ENCODE data around the gene CNP. TPM values are rescaled to one million over a fixed set of nuclear protein-coding genes. Genes with fewer than 3 reads are reported as not detected.

Gene CNP
- total RNA-seq, 1 experiment from 2014 or later, result 78.5 TPM

DNA sequence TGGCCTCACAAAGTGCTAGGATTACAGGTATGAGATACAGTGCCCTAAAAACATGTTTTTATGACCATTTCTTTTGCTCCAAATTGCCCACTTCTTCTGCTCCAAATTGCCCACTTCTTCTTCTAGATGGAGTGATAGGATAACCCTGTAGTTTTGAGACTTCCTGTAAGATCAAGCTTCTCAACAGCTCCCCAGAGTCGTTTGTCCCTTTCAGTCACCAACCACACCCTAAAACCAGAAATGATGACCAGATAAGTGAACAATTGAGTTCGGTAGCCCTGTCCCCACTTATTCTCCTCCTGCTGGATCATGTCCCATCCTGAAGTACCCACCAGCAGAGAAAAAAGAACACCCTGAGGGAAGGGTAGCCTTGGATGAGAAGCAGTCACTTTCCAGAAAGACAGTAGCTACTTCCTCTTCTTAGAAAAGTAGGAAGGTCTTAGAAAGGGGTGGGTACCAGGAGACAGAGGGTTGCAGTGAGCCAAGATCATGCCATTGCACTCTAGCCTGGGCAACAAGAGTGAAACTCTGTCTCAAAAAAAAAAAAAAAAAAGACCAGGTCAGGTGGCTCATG, 33.7 kb upstream of the CNP start:
- H3K9me3 ChIP-seq (ENCODE audit: control insufficient read depth, low read depth, low read length), result no peaks in the 10 kb centered on the region
- TF ChIP-seq, protein P1, sequence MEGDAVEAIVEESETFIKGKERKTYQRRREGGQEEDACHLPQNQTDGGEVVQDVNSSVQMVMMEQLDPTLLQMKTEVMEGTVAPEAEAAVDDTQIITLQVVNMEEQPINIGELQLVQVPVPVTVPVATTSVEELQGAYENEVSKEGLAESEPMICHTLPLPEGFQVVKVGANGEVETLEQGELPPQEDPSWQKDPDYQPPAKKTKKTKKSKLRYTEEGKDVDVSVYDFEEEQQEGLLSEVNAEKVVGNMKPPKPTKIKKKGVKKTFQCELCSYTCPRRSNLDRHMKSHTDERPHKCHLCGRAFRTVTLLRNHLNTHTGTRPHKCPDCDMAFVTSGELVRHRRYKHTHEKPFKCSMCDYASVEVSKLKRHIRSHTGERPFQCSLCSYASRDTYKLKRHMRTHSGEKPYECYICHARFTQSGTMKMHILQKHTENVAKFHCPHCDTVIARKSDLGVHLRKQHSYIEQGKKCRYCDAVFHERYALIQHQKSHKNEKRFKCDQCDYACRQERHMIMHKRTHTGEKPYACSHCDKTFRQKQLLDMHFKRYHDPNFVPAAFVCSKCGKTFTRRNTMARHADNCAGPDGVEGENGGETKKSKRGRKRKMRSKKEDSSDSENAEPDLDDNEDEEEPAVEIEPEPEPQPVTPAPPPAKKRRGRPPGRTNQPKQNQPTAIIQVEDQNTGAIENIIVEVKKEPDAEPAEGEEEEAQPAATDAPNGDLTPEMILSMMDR (conservative IDR thresholded peaks at IDR 0.05), result no peak
- Mint-ChIP-seq H3K27me3 (ENCODE audit: low read depth) (no peaks in the 10 kb centered on the region), H3K9me3 (no peaks in the 10 kb centered on the region), H3K4me3 (no peak overlapping the region), H3K36me3 (ENCODE audit: insufficient read depth in 1 of 3, low read depth in 3 of 3) (peaks cover 0 to 3% (median 0%) of the 10 kb centered on the region in 3 experiments; a peak in 1 of 7 replicates), H3K4me1 (peaks cover 21% of the 10 kb centered on the region in 2 experiments), H3K27ac (no peak overlapping the region; a peak in 2 of 7 replicates)
- H3K79me1 ChIP-seq (ENCODE audit: insufficient read depth, low read depth, low read length, poor library complexity, severe bottlenecking), result no peaks in the 10 kb centered on the region
- H3K56ac ChIP-seq (ENCODE audit: insufficient read length, low read depth, low read length), result no peak overlapping the region
- H4K91ac ChIP-seq (ENCODE audit: insufficient read length, low read depth, low read length), result no peak overlapping the region
- no peak overlapping the region for H3K4me2 ChIP-seq (ENCODE audit: insufficient read depth, insufficient read length, low read length)
- no peak overlapping the region for H3K27ac ChIP-seq (ENCODE audit: insufficient read length, low read depth, low read length)
- no peak overlapping the region for H2BK120ac ChIP-seq (ENCODE audit: low read depth, low read length, poor library complexity, severe bottlenecking)
- no CpG with 5 or more reads among the region's 2 CpGs for WGBS (ENCODE audit: extremely low coverage, insufficient read length, low lambda C conversion rate)
- no peak overlapping the region for H4K5ac ChIP-seq (ENCODE audit: insufficient read length, low read depth, low read length)
- H2BK5ac ChIP-seq (ENCODE audit: insufficient read length, low read length), result no peak overlapping the region
- DNase-seq, result no peak
- no peak overlapping the region for H2AFZ ChIP-seq (ENCODE audit: low read length)
- H2BK15ac ChIP-seq (ENCODE audit: low read depth, low read length), result no peak overlapping the region
- no peaks in the 10 kb centered on the region for H3K27me3 ChIP-seq (ENCODE audit: insufficient read depth, low read length)
- H4K20me1 ChIP-seq (ENCODE audit: control insufficient read depth, insufficient read depth, insufficient read length), result no peaks in the 10 kb centered on the region
- no peak overlapping the region for H4K8ac ChIP-seq (replicated peaks; ENCODE audit: insufficient read length, low read depth, low read length)
- peaks cover 2% of the 10 kb centered on the region; the same call in 1 of the 2 replicates for H3K79me2 ChIP-seq (ENCODE audit: insufficient read depth, low read length)
- H3K18ac ChIP-seq (ENCODE audit: insufficient read length, low read depth, low read length), result no peak overlapping the region
- no peak overlapping the region for H3K23ac ChIP-seq (ENCODE audit: insufficient read length, low read depth, low read length)
- no peak overlapping the region for H3T11ph ChIP-seq (ENCODE audit: low read length)
- no peak overlapping the region for H2BK12ac ChIP-seq (ENCODE audit: insufficient read length, low read depth, low read length)
- no peak overlapping the region for H3K4ac ChIP-seq (ENCODE audit: low read depth, low read length)
- H2AK5ac ChIP-seq (ENCODE audit: insufficient read length, low read length), result no peak overlapping the region
- H3K4me1 ChIP-seq (ENCODE audit: insufficient read depth, low read length), result no peaks in the 10 kb centered on the region
- H3K9ac ChIP-seq (ENCODE audit: extremely low read depth, insufficient read length, low read length), result no peak overlapping the region
- H3K14ac ChIP-seq (ENCODE audit: insufficient read depth, low read length), result no peak overlapping the region
- peaks cover 6% of the 10 kb centered on the region for H3K23me2 ChIP-seq (ENCODE audit: insufficient read length, low read depth, low read length, poor library complexity, severe bottlenecking)
- no peak overlapping the region for H2BK20ac ChIP-seq (ENCODE audit: low read depth, low read length, poor library complexity, severe bottlenecking)
